A673 (cell line): ENCODE results near the gene BHLHE23. TPM values are rescaled to one million over a fixed set of nuclear protein-coding genes. Genes with fewer than 3 reads are reported as not detected.

Experiments used
- BruUV-seq: library from RNA; stranded (reverse); fragments of 400-500 nt; replicated peaks from 2 replicates; lab custom pipeline; 2021; lab: Mats Ljungman, UMichigan
- CTCF ChIA-PET: fragments of 300-600 bp; sonication (Branson Sonifier 250); formaldehyde crosslinking; loops from one replicate; lab custom pipeline; 2022; ENCODE audit warnings: antibody characterized with exemption; lab: Charles Lee
- POLR2A ChIA-PET: fragments of 300-600 bp; sonication (Branson Sonifier 250); formaldehyde crosslinking; loops from one replicate; lab custom pipeline; 2022; ENCODE audit warnings: antibody characterized with exemption; ENCODE audit not compliant: low non-redundant PET; lab: Charles Lee
- DNase-seq: peaks from one replicate; pipeline ENCODE4 v3.0.0-alpha.2; 2015; ENCODE audit warnings: low spot score
- H3K27ac ChIP-seq: fragments of 200-600 bp; sonication (generic); 2 replicates; pipeline ENCODE4 v1.5.1; 2016; ENCODE audit warnings: mixed run types, low read depth, mild to moderate bottlenecking, mixed read lengths, antibody characterized with exemption, low read length; ENCODE audit not compliant: poor library complexity, severe bottlenecking
- H3K27me3 ChIP-seq: fragments of 200-600 bp; sonication (generic); replicated peaks from 2 replicates; pipeline ENCODE4 v1.6.1; 2017; ENCODE audit warnings: mixed run types, low read depth, mild to moderate bottlenecking, mixed read lengths, antibody characterized with exemption, low read length; ENCODE audit not compliant: insufficient read depth, poor library complexity
- H3K36me3 ChIP-seq: fragments of 200-600 bp; sonication (generic); 2 replicates; pipeline ENCODE4 v1.6.1; 2016; ENCODE audit warnings: mixed run types, mild to moderate bottlenecking, mixed read lengths, antibody characterized with exemption, low read length; ENCODE audit not compliant: insufficient read depth, poor library complexity, severe bottlenecking
- H3K4me1 ChIP-seq: fragments of 200-600 bp; sonication (generic); 2 replicates; pipeline ENCODE4 v1.6.1; 2017; ENCODE audit warnings: mixed run types, mild to moderate bottlenecking, mixed read lengths, antibody characterized with exemption, low read length; ENCODE audit not compliant: insufficient read depth, poor library complexity, severe bottlenecking
- H3K4me3 ChIP-seq: fragments of 200-600 bp; sonication (generic); 2 replicates; pipeline ENCODE4 v1.5.1; 2016; ENCODE audit warnings: low read depth, mixed run types, mild to moderate bottlenecking, mixed read lengths, low read length; ENCODE audit not compliant: poor library complexity, severe bottlenecking
- H3K9me3 ChIP-seq: fragments of 200-600 bp; sonication (generic); 2 replicates; pipeline ENCODE4 v1.6.1; 2016; ENCODE audit warnings: mixed run types, low read depth, mild to moderate bottlenecking, mixed read lengths, antibody characterized with exemption, low read length; ENCODE audit not compliant: poor library complexity, severe bottlenecking
- EZH2 ChIP-seq: fragments of 200-600 bp; sonication (generic); IDR thresholded peaks from 2 replicates; pipeline ENCODE4 v1.6.1; 2017; ENCODE audit warnings: borderline replicate concordance, low read depth, mild to moderate bottlenecking, mixed read lengths, antibody characterized with exemption, low read length; ENCODE audit not compliant: poor library complexity, severe bottlenecking
- intact Hi-C: fragments of 100-400 bp; cut with micrococcal nuclease; formaldehyde crosslinking; loops from one replicate; pipeline ENCODE4 v1.10.0; 2022; ENCODE audit not compliant: unreplicated experiment
- total RNA-seq: library from RNA; stranded (reverse); gene quantifications from 2 replicates; pipeline ENCODE4 v1.2.3, GENCODE V29; 2021
- TF ChIP-seq, protein P1 (sequence below): fragments of 300-800, 200-600 bp; sonication (generic); conservative IDR thresholded peaks from 2 replicates; pipeline ENCODE4 v1.5.1; 2017; ENCODE audit warnings: low read depth, mild to moderate bottlenecking, antibody characterized with exemption, low read length, moderate library complexity, mixed read lengths

Gene BHLHE23
- total RNA-seq, 1 experiment from 2014 or later = not detected

GRCh38 chr20:63043348-63044203 is 36.8 kb upstream of the BHLHE23 start:
- DNase-seq = no peak
- Histone ChIP-seq H3K27ac (no peak overlapping the region), H3K36me3 (no peaks in the 10 kb centered on the region), H3K9me3 (no peaks in the 10 kb centered on the region), H3K4me1 (no peaks in the 10 kb centered on the region), H3K27me3 (peaks cover 13% of the 10 kb centered on the region), H3K4me3 (no peak overlapping the region)
- intact Hi-C loops = no loop called here
- ChIA-PET CTCF (no interaction called here), POLR2A (no interaction called here)
- no TSS peak for BruUV-seq
- TF ChIP-seq EZH2 = no peak
- TF ChIP-seq, protein P1, sequence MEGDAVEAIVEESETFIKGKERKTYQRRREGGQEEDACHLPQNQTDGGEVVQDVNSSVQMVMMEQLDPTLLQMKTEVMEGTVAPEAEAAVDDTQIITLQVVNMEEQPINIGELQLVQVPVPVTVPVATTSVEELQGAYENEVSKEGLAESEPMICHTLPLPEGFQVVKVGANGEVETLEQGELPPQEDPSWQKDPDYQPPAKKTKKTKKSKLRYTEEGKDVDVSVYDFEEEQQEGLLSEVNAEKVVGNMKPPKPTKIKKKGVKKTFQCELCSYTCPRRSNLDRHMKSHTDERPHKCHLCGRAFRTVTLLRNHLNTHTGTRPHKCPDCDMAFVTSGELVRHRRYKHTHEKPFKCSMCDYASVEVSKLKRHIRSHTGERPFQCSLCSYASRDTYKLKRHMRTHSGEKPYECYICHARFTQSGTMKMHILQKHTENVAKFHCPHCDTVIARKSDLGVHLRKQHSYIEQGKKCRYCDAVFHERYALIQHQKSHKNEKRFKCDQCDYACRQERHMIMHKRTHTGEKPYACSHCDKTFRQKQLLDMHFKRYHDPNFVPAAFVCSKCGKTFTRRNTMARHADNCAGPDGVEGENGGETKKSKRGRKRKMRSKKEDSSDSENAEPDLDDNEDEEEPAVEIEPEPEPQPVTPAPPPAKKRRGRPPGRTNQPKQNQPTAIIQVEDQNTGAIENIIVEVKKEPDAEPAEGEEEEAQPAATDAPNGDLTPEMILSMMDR = no peak

GRCh38 chr20:63042448-63043071 is 35.8 kb upstream of the BHLHE23 start:
- H3K27ac ChIP-seq = no peak overlapping the region
- peaks cover under 1% of the 10 kb centered on the region for H3K4me1 ChIP-seq
- no peaks in the 10 kb centered on the region for H3K9me3 ChIP-seq
- H3K27me3 ChIP-seq = peaks cover 13% of the 10 kb centered on the region
- BruUV-seq = no TSS peak
- H3K36me3 ChIP-seq = no peaks in the 10 kb centered on the region
- H3K4me3 ChIP-seq = no peak overlapping the region
- intact Hi-C loops = no loop called here
- ChIA-PET CTCF (no interaction called here), POLR2A (no interaction called here)
- DNase-seq = no peak
- TF ChIP-seq EZH2 = no peak
- TF ChIP-seq, protein P1 = no peak

DNA sequence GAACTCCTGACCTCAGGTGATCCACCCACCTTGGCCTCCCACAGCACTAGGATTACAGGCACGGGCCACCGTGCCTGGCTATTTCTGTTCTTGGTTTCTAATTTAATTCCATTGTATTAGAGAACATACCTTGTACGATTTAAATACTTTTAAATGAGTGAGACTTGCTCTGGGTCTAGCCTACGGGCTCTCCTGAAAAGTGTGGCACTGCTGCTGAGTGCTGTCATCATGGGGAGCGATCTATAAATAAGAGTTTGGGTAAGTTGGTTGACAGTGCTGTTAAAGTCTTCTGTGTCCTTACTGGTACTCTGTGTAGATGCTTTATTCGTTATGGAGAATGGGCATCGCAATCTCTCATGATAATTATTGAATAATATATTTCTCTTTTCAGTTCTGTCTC is 35.0 kb upstream of the BHLHE23 start:
- no peak overlapping the region for H3K4me3 ChIP-seq
- ChIA-PET CTCF (no interaction called here), POLR2A (no interaction called here)
- no peaks in the 10 kb centered on the region for H3K36me3 ChIP-seq
- intact Hi-C loops = no loop called here
- no TSS peak for BruUV-seq
- TF ChIP-seq, protein P1 = no peak
- TF ChIP-seq EZH2 = no peak
- H3K27me3 ChIP-seq = peaks cover 13% of the 10 kb centered on the region
- H3K27ac ChIP-seq = no peak overlapping the region
- DNase-seq = no peak
- no peaks in the 10 kb centered on the region for H3K9me3 ChIP-seq
- peaks cover 4% of the 10 kb centered on the region for H3K4me1 ChIP-seq
